ENCODE measurements around the gene LGALS8. TPM values are rescaled to one million over a fixed set of nuclear protein-coding genes. Genes with fewer than 3 reads are reported as not detected.
"Not testable (repeated sequence)": the region's sequence is repeated elsewhere in the genome, so short reads cannot be mapped to it uniquely, and the experiment has no call there.

Gene LGALS8
- polyA plus RNA-seq (ENCODE audit: insufficient read length in 4 of 4), result 10 to 100 TPM; 66.8 to 92.2 (median 75.6) TPM

GRCh38 chr1:236523704-236524141 is at the start of gene LGALS8:
TSS of gene LGALS8 (plus strand) at chr1:236523982. CDS start at chr1:236526071, 2,089 bp downstream.
- DNase-seq (ENCODE audit: low read depth in 4 of 4, low spot score in 3 of 4), result peak in 3 of 4 donors; percentile 59 to 74 (median 72)

GRCh38 chr1:236476019-236476418 is 47.8 kb upstream of the LGALS8 start:
- no peak for DNase-seq (ENCODE audit: low read depth in 4 of 4, low spot score in 3 of 4)

- DNase-seq (ENCODE audit: low read depth in 4 of 4, low spot score in 3 of 4), result no peak
Observed at GRCh38 chr1:236480758-236481436, 42.9 kb upstream of the LGALS8 start.

GRCh38 chr1:236484310-236484971 is 39.3 kb upstream of the LGALS8 start:
- DNase-seq (ENCODE audit: low read depth in 4 of 4, low spot score in 3 of 4), result no peak

DNA sequence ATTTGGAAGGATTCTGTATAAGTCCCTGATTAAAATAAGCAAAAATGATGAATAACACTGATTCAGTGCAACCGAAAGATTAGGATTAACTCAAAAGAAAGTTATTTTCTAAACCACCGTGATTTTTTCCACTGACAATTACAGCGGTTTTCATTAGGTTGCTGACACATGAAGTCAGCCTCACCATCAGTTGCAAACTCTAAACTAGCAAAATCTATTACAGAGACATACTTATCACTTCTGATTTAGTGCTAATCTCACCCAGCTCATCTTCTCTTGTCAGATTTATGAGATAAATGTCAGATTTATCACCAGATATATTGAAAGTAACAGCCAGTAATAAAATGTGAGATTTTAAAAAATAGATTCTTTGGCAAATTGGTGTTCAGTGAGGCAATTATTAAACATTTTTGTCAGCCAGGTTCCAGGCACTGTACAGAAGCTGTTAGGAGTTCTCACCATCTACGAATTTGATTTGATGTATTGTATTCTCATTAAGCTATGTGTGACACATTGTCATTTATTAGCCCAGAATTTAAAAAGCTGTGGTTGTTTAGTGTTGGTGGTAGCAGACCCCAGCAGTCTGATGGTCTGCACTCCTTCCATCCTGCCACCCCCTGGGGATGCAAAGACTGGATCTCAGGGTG is 37.3 kb upstream of the LGALS8 start:
- DNase-seq (ENCODE audit: low read depth in 4 of 4, low spot score in 3 of 4), result no peak

DNA sequence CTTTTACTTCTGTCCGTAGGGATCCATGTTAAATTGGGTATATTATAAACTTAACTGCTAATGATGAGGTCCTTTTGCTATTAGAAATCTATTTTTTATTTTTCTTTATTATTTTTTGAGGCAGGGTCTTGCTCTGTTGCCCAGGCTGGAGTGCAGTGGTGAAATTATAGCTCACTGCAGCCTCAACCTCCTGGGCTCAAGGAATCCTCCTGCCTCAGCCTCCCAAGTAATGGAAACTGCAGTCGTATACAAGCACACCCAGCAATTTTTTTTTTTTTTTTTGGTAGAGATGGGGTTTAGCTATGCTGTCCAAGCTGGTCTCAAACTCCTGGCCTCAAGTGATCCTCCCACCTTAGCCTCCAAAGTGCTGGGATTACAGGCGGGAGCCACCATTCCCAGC is 34.6 kb upstream of the LGALS8 start:
- DNase-seq (ENCODE audit: low read depth in 4 of 4, low spot score in 3 of 4), result not testable (repeated sequence)

- DNase-seq (ENCODE audit: low read depth in 4 of 4, low spot score in 3 of 4), result peak in 2 of 4 donors; percentile 42 to 45
Observed at GRCh38 chr1:236489710-236490377, 33.9 kb upstream of the LGALS8 start.

DNA sequence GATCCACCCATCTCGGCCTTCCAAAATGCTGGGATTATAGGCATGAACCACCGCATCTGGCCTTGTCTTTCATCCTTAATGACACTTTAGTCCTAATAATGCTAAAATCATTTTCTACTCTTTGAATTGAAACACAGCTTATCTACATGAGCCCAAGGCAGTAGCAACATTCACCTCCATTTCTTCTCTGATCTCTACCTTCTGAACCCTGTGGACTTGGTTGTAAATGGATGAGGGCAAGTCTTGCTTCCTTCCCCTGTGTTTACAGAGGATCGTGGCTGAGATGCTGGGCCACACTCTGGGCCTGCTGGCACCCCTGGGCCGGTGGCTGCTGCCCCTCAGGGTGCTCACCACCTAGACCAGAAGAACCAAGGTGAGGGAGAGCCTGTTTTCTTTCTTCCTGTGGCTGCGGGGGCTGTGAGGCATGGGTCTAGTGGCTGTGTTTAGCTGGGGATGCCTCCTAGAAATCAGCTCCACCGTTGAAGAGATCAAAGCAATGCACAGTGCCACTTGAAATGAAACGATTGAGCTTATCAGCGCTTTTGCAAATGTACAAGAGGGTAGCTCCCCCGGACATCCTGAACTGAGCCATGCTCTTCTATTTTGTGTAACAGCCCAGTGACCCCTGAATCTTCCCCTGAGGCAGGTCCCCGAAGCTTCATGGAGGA is 32.2 kb upstream of the LGALS8 start:
- DNase-seq (ENCODE audit: low read depth in 4 of 4, low spot score in 3 of 4), result no peak

- DNase-seq (ENCODE audit: low read depth in 4 of 4, low spot score in 3 of 4), result no peak
Observed at GRCh38 chr1:236492378-236492777, 31.4 kb upstream of the LGALS8 start.

DNA sequence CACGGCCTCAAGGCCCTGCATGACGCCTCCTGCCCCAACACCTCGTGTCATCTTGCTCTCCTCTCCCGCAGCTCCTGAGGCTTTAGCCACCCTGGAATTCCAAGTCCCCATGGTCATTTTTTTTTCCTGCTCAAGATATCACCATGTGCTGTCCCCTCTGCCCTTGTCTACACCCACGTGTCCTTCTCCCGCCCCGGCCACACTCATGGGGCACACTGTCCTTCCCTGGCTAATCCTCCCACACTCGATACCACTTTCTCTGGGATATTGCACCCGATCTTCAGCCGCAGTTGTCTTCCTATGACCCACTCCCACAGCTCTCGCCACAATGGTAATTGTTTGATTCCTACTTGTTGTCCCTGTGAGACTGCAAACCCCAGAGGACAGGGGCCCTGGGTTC is 29.7 kb upstream of the LGALS8 start:
- no peak for DNase-seq (ENCODE audit: low read depth in 4 of 4, low spot score in 3 of 4)

DNA sequence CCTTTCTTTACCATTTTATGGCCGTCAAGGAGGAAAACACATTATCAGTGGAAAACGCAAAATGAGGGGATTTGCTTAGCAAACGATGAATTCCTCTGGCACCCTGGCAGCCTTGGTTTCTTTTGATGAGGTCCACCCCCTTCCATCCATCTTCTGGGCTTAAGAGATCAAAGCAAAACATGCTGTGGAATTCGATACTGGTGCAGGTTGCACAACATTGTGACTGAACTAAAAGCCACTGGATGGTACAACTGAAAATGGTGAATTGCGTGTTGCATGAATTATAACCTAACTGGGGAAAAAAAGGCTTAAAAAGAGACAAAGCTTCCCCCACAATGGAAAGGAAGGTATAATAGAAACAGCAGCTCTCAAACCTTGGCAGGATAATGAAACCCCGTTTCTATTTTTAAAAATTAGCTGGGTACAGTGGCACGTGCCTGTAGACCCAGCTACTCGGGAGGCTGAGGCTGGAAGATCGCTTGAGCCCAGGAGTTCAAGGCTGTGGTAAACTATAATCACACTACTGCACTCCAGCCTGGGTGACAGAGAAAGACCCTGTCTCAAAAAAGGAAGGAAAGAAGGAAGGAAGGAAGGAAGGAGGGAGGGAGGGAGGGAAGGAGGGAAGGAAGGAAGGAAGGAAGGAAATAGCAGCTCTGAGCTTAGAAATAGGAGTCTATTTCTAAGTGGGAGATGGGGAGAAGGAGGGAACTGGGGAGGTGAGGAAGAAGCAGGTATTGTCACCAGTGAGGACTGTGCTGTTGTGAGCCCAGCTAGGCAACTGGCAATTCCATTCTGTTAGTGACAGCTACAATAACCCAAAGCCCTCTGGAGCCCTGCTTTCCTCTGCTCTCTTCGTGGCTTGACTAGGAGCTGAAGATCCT is 29.0 kb upstream of the LGALS8 start:
- no peak for DNase-seq (ENCODE audit: low read depth in 4 of 4, low spot score in 3 of 4)

GRCh38 chr1:236495467-236496112 is 28.2 kb upstream of the LGALS8 start:
- DNase-seq (ENCODE audit: low read depth in 4 of 4, low spot score in 3 of 4), result no peak

- no peak for DNase-seq (ENCODE audit: low read depth in 4 of 4, low spot score in 3 of 4)
Observed at GRCh38 chr1:236497908-236498307, 25.9 kb upstream of the LGALS8 start.

DNA sequence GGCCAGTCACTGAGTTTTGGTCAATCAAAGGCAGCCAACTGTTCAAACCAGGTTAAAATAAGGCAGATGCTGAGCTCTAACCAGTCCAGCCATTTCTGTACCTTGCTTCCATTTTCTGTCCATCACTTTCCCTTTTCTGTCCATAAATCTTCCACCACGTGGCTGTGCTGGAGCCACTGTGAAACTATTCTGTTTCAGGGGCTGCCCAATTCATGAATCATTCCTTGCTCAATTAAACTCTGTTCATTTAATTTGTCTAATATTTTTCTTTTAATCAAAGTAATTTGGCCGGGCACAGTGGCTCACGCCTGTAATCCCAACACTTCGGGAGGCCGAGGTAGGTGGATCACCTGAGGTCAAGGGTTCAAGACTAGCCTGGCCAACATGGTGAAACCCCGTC is 22.7 kb upstream of the LGALS8 start:
- DNase-seq (ENCODE audit: low read depth in 4 of 4, low spot score in 3 of 4), result no peak

- no peak for DNase-seq (ENCODE audit: low read depth in 4 of 4, low spot score in 3 of 4)
Observed at GRCh38 chr1:236502579-236502971, 21.2 kb upstream of the LGALS8 start.

DNA sequence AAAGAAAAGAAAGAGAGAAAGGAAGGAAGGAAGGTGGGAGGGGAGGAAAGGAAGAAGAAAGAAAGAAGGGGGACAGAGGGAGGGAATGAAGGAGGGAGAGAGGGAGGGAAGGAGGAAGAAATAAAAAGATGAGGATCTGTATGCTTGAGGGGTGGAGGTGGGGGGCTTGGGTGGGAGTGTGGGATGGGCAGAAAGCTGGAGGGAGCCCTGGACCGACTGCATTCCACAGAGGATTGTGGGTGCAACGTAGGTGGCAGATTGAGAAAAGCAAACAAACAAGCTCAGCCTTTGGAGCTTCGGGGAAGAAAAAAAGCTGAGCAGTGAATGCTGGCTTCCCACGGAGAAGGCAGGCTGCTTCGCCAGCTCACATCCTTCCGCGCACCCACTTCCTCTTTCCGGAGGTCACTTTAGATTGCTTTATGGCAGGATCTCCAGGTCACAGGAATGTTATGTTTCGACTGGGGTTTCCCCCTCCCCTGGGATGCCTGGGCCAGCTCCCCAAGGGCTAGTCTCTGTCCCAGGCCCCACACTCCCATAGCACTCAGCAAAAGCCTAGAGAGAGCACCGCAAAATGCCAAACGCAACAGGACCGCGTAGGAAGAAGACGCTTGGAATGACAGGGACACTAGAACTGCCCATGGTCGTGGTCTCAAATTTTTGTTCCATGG is 20.7 kb upstream of the LGALS8 start:
- no peak for DNase-seq (ENCODE audit: low read depth in 4 of 4, low spot score in 3 of 4)

DNA sequence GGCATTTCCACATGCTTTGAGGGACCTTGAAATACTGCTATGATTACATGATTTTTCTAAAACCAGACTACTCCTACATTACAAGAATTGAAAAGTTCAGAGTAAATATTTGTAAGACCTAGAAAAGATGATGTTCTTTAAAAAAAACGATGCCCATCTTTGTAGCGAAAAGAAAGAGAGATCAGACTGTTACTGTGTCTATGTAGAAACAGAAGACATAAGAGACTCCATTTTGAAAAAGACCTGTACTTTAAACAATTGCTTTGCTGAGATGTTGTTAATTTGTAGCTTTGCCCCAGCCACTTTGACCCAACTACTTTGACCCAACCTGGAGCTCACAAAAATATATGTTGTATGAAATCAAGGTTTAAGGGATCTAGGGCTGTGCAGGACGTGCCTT is 19.4 kb upstream of the LGALS8 start:
- DNase-seq (ENCODE audit: low read depth in 4 of 4, low spot score in 3 of 4), result not testable (repeated sequence)

GRCh38 chr1:236507022-236507700 is 16.6 kb upstream of the LGALS8 start:
- no peak for DNase-seq (ENCODE audit: low read depth in 4 of 4, low spot score in 3 of 4)
